A204.1 (cell line): ENCODE data around the gene MTRFR.
"Not testable (repeated sequence)": the region's sequence is repeated elsewhere in the genome, so short reads cannot be mapped to it uniquely, and the experiment has no call there.

Source experiments
- FAIRE-seq: peaks from 2 replicates; lab custom pipeline; 2012; peaks lifted over from hg19 to GRCh38; lab: Jason Lieb, UNC

MTRFR gene

DNA sequence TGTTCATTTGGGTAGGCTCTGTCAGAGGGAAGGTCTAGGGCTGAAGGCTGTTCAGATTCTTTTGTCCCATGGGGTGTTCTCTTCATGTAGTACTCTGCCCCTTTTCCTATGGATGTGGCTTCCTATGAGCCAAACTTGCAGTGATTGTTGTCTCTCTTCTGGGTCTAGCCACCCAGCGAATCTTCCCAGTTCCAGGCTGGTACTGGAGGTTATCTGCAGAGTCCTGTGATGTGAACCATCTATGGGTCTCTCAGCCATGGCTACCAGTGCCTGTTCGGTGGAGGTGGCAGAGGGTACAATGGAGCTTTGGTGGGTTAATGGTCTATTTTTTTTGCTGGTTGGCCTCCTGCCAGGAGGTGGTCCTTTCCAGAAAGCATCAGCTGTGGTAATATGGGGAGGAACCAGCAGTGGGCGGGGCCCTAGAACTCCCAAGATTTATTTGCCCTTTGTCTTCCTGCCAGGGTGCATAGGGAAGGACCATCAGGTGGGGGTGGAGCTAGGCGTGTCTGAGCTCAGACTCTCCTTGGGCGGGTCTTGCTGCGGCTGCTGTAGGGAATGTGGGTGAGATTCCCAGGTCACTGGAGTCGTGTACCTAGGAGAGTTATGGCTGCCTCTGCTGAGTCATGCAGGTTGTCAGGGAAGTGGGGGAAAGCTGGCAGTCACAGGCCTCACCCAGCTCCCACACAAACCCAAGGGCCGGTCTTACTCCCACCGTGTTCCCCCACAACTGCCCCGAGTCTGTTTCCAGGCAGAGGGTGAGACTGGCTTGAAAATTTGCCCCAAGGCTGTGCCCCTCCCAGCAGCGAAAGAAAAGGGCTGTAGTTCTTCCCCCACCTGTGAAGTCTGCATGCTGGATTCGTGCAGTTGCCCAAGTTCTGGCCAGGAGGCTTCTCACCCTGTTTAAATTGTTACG, 17.5 kb downstream of the MTRFR start:
- no peak for FAIRE-seq

DNA sequence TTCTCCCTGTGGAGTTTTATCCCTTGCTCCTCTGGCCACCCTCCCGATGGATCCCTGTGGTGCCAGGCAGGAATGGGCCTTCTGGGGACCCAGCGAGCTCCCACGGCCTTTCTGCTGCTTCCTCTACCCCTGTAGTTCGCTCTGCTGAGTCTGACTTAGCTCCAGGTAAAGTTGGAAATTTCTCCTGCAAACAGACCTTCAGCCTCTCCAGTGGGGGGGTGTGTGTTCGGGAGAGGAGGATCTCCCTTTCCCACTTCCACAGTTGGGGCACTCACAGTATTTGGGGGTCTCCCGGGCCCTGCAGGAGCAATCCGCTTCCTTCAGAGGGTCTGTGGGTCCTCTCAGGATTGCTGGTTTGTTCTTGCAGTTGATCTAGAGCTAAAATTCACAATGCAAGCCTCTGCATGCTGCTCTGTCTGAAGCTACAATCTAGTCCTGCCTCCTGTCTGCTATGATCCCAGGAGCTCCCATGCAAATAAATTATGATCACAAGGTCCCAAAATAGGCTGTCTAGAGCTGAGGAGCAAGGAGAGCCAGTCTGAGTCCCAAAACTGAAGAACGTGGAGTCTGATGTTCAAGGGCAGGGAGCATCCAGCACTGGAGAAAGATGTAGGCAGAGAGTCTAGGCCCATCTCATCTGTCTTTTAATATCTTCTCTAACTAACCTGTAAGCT, 18.3 kb downstream of the MTRFR start:
- no peak for FAIRE-seq

DNA sequence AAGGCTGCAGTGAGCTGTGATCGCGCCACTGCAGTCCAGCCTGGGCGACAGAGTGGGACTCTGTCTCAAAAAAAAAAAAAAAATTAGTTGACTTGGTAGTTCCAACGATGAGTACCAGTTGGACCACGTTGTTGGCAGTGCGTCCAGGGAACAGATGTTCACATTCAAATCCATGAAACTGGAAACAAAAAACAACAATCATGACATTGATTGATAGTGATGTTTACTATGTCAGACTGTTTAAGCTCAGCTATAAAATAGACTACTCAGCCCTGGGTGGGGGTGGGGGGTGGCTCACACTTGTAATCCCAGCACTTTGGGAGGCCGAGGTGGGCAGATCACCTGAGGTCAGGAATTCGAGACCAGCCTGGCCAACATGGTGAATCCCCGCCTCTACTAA, 19.1 kb downstream of the MTRFR start:
- FAIRE-seq, result not testable (repeated sequence)

DNA sequence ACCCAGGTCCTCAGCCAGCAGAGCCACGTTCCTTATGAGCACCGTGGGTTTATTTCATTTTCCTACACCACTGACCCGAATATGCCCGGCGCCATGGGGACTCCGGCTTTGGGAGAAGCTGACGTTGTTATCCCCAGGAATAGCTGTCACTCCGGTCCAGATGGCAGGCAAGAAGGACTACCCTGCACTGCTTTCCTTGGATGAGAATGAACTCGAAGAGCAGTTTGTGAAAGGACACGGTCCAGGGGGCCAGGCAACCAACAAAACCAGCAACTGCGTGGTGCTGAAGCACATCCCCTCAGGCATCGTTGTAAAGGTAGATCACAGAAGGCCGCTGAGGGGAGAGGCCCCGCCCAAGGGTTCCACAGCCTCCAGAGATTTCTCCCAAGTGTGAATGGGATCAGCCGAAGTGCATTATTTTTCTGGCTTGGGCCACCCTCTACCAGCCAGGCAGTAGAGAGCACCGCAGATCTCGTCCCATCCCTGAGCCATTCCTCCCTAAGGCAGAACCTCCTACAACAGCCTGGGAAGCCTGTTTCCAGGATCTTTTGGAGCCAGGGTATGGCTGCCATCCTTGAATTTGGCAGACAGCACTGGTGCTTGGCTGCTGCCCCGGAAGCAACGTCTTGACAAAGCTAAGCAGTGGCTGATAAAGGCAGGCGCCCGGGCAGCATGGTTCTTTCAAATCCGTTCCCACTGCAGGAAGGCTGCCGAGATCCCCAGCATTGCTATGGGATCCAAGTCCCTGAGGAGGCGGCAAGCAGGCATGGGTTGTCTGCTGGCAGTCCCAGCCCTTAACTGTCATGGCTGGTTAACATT, 20.6 kb downstream of the MTRFR start:
- no peak for FAIRE-seq

DNA sequence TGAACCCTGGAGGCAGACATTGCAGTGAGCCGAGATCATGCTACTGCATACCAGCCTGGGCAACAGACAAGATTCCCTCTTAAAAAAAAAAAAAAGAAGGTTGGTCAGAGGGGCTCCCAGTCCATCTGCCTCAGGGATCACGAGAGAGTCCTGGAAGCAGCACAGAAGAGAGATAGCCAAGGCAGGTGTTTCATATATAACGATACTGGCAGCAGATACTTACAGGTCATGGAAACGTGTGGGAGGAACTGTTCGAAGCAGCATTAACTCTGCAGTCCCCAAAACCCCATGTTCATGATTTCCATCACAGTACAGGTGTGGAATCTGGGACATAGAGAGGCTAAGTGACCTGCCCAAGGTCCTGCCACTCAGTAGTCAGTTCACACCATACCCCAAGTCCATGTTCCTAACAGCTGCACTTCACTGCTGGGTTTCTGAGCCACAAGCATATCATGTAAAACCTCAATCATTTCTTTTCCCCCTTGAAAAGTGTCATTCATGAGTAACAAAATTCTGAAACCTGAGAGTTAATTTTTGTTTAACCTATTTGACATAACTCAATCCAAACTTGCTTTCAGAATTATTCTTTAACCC, 21.7 kb downstream of the MTRFR start:
- no peak for FAIRE-seq

DNA sequence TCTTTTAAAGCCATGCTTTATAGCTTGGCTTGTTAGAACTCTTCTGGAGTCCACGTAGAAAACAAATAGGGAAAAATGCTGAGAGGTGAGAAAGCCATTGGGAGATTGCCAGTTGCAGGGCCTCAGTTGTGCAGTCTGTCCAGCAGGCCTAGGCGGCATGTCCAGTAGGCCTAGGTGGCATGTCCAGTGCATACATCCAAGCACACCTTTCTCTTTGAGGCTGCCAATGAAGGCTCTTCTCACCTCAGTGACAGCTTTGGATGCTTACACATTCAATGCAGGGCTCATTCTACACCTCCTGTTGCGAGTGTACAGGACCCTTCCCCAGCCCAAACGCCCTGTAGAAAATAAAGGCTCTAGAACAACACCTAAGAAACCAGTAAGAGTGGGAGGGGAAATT, 25.4 kb downstream of the MTRFR start:
- FAIRE-seq, result no peak

DNA sequence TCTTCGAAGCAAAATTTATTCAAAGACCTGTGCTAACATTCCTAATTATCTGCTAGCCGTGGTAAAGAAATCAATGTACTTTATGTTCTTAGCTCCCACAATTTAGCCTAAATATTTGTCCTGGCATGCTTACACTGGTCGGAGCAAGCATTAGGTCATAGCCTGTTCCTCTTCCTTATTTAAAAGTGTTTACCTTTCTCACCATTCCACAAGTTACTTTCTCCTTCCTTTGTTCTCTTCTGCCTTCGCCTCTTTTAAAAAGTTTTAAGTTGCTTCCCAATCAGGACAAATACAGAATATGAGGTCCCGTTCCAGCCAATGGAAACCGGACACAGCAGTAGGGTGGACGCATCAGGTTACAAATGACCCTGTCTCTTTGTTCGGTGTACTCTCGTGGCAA, 26.8 kb downstream of the MTRFR start:
- FAIRE-seq, result no peak

DNA sequence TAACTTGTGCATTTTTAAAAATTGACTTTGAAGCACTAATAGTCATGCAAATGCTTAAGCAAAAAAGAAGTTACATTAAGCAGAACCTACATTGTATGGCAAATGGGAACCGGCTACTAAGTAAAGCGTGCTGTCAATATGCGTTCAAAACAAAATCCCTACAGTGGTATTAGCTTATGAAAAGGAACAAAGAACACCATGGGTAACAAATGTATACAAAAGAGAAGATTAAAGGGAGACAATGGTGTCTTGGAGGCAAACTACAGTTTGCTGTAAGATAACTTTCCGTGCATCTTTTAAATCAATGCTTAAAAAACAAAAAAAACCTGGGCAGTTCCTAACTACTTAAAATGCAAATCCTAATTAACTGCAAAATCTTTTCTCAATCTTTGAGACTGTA, 28.0 kb downstream of the MTRFR start:
- no peak for FAIRE-seq

DNA sequence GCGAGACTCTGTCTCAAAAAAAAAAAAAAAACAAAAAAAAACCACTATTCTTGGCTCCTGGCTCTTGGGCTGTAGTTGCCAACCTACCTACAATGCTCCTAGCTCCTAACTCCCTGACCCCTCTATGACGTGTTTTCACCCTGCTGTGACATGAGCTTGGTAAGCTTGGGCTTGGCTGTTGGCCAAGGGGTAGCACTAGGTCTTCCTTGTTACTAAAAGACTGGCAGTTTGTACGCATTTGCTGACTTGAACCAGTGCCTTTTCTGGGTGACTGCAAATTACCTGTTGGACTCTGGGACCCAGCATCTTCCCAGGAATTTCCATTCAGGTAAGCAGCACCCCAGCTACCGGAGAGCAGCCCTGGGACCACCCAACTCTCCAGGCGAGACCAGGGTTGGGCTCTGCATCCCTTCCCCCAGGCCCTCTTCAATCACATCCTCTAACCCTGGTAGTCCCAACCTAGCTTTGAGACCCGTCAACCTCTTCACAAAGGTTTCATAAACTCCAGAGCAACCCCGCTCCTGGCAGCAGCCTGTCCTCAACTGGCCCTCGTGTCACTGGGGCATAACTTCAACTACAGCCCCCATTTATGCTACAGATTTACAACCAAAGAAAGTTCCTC, 30.1 kb downstream of the MTRFR start:
- FAIRE-seq, result no peak

DNA sequence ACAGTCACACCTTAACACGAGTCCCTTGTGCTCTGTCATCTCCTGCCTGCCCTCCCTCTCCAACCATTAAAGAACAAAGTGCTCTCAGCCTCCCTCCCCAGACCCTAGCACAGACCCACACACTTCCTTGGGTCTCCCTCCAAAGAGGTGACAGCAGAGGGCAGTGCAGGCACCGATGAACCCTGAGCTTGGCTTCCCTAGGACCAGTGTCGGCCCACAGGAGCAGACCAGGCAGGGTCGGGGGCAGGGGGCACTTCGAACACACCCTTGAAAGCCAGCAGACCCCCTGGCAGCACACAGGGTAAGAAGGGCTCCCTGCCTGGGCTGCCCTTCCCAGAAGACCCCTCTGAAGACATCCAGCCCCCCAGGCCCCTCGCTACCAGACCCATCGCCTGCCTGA, 31.4 kb downstream of the MTRFR start:
- FAIRE-seq, result no peak

DNA sequence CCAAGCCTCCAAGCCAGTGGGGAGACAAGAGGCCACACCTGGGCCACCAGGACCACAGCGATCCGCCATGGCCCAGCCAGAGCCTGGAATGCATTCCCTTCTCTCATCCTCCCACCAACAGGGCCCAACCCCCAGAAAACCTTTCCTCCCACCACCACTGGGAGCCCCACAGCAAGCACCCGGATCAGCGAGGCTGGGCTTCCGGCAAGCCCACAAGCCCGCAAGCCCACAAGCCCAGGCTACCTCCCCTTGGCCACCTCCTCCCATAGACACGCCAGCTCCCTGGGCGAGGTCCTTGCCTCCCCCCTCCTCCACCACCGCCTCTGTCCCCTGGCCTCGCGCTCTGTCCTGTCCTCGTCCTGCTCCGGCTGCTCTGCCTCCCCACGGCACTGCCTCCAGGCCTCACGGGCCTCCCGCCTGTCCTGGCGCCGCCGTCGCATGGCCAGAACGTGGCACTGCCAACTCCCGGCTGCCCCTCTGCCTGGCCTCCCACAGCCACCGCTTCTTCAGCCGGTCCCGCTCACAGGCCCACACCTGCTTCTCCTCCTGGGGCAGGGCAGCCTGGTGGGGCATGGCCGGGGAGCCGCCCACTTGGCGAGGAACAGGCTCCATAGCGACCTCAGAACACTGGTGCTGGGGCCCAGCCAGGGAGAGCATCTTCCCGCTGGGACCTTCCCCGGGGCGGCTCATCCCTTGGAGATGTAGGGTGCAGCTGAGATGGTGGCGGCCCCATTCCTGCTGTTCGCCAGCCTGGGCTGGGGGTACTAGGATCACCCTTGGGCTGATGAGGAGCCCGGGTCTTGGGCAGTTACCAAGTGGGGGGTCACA, 32.8 kb downstream of the MTRFR start:
- no peak for FAIRE-seq

DNA sequence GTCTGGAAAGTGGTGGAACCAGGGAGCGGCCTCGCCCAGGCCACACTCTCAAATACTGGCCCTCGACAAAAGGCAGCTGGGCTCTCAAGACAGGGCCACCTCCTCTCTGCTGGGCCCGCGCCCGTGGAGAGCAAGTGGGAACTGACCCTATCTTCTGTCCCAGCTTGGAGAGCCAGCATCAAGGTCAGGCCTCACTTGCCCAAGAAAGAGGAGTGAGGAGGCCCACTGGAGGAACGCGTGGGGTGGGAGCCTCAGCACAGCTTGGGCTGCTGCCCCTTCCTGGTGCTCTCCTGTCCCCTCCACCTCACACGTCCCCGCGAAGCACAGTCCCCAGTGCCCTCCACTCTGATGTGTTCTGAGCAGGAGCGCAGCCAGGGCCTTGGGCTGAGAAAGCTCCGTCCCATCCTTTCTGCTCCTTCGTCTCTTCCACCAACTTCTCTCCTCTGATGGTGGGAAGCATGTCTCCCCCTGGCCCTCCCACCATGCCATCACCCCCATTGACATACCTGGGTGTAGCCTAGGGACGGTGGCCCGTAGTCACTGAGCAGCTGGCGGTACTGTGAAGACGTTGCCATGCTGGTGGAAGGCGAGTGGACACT, 33.5 kb downstream of the MTRFR start:
- FAIRE-seq, result no peak

DNA sequence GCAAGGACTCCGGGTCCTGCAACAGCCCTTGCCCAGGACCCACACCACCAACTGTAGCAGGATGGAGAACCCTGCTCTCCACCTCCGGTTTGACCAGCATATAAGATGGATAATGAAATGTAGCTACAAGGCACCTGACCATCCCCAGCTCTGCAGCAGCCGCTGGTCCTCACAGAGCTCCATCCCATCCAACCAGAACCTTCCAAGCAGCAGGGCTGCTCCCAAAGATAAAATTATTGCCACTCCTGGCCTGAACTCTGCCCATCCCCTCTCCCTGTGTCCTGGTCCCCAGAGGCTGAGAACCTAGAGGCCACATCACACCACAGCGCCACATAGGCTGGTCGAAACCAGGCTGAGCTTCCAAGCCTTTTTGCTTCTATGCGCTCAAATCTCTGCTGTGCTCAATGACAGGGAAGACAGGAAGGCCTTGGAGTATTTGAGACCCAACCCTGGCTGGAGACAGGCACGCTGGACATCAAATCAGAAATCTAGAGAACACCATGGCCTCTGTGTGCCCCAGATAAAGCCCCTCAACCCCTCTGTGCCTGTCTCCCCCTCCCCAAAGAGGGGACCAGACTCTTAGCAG, 34.2 kb downstream of the MTRFR start:
- no peak for FAIRE-seq

DNA sequence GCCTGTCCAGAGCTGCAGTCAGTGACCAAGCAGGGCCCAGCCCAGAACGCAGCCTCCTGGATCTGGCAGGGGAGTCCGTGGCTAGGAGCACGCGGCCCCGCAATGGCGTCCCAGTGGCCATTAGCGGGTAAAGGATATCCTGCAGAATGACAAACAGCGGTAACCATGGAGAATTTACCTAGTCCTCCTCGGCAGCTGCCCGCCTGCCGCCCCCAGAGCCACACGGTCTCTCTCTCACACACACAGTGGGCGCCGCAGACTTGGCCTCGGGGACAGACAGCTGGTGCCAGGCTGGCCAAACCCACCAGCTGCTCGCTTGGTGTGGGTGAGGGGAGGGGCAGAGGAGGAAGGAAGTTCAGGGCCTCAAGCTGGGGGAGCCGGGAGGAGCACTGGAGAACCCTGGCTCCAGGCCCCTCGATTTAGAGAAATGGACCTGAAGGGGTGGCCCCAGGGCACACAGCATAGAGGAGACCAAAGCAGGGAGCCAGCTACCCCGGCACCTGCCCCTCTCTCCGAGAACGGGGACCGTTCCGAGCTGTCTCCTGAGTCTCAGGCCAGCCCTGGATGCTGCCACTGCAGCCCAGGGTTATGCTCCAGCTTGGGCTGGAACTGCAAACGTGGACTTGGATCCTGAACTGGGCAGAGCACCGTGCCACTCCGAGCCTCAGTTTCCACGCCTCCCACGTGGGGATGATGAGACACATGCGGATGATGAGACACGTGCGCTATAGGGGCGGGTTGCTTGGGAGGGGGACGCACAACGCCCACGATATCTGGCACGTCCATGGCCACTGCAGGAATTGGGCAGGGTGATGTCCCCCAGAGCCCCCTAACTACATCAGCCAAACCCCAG, 35.0 kb downstream of the MTRFR start:
- FAIRE-seq, result no peak

DNA sequence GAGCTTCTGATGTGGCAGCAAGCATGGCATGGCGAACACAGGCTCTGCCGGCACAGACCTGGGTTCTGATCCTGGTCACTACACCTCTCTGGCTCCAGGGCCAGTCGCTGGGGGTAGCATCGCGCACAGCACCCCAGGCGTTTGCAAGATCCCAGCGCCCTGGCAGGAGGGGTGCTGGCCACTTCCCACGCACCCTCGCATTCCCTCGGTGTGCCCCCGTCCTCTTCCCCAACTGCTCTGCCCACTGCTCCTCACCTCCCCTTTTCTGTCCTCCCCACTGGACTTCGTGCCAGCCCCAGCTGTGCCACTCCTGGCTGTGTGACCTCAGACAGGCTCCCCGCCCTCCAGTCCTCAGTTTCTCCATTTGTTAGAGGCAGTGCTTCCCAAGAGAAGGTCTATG, 35.6 kb downstream of the MTRFR start:
- FAIRE-seq, result no peak

DNA sequence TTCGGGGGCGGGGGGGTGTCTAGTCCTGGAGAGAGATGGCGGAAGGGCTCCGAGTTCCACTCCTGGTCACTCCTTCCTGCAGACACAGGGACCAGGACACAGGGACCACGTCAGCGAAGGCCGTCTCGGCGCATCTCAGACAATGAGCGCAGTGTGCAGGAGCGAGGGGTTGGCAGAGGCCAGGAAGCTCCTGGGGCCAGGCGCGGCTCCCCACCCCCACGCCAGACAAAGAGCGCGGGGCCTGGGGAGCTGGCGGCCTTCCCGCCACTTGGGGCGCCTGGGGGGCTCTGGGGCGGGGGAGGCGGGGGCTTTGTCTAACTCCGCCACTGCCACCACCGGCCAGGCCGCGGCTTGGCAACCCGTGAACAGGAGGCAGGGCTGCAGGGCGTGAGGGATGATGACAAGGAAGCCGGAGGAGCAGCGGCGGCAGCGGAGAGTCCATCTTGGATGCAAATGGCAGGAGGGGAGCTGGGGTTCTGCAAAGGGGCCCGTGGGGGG, 36.2 kb downstream of the MTRFR start:
- no peak for FAIRE-seq

DNA sequence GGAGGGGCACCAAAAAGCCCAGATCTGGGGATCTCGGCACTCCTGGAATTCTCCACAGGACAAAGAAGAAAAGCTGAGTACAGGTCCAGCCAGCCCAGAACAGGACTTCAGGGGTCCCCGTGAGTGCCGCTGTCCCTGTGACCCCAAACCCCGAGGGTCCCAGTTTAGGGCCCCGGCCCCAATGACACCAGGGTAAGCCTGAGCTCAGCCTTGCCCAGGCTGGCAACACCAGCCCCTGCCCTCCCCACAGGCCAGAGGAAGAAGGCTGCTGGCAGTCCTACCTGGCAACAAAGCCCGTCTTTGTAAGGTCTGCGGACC, 36.6 kb downstream of the MTRFR start:
- no peak for FAIRE-seq

DNA sequence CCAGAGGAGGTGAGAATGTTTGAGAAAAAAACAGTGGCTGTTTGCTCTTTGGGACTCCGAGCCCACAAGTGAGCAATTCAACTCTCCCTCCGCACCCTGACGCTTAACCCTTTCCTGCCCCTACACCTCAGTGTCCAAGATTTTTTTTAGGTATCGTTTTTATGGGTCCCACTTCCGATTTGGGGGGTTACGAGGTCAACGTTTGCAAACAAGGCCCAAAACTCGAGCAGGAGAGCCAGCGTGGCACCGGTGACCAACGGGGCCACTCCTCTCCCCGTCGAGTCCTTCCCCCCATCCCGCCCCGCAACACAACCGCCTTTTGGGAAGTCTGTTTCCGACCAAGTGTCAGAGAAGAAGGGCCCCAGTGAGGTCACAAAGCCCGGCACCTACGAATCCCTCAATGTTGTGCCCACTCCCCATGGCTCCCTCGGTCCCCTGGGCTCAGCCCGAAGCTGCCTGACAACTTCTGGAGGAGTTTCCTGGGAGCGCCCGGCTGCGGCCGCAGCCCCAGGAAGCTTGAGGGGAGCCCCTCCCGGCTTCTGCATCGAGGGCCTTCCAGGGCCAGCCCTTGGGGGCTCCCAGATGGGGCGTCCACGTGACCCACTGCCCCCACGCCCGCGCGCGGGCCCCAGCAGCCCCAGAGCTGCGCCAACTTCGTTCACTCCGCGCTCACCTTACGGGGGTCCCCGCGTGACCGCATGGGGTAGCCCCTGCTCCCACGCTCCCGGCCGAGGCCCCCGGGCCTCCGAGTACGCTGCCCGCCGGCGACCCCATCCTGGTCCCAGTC, 37.2 kb downstream of the MTRFR start:
- FAIRE-seq, result no peak
